Measurements from ENCODE around the gene DDIT4.
"Not testable (repeated sequence)": the region's sequence is repeated elsewhere in the genome, so short reads cannot be mapped to it uniquely, and the experiment has no call there.

Gene DDIT4

DNA sequence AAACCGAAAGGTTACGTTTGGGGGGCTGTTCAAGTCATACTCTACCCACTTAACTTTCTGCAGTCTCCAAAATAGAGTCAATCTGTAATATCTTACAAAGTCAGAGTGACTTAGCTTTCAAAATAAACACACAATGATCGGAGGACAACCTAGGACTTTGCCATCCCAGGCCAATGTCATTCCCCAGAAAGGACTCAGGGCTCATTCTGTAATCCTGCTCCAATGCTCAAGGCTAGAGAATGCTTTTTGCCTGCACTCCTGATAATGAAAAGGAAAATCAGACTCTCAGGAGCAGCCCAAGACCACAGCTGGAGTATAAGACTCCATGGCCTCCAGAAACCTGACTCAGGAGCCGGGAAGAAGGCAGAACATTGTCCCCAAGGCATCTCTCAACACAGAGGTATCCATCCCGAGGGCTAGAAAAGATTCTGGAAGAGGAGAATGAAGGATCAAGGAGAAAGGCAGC, 29.1 kb upstream of the DDIT4 start:
- H3K27ac ChIP-seq, result no peak overlapping the region
- H3K36me3 ChIP-seq, result no peaks in the 10 kb centered on the region
- H3K9me3 ChIP-seq, result no peaks in the 10 kb centered on the region
- no peaks in the 10 kb centered on the region for H3K27me3 ChIP-seq
- TF ChIP-seq, protein P1, sequence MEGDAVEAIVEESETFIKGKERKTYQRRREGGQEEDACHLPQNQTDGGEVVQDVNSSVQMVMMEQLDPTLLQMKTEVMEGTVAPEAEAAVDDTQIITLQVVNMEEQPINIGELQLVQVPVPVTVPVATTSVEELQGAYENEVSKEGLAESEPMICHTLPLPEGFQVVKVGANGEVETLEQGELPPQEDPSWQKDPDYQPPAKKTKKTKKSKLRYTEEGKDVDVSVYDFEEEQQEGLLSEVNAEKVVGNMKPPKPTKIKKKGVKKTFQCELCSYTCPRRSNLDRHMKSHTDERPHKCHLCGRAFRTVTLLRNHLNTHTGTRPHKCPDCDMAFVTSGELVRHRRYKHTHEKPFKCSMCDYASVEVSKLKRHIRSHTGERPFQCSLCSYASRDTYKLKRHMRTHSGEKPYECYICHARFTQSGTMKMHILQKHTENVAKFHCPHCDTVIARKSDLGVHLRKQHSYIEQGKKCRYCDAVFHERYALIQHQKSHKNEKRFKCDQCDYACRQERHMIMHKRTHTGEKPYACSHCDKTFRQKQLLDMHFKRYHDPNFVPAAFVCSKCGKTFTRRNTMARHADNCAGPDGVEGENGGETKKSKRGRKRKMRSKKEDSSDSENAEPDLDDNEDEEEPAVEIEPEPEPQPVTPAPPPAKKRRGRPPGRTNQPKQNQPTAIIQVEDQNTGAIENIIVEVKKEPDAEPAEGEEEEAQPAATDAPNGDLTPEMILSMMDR (IDR thresholded peaks at IDR 0.05), result no peak
- H3K4me3 ChIP-seq (ENCODE audit: low read depth in 1 of 2, low read length in 1 of 2), result no peak overlapping the region
- peaks cover 11 to 14% of the 10 kb centered on the region in 2 experiments for H3K4me1 ChIP-seq (ENCODE audit: control insufficient read depth in 1 of 2, insufficient read depth in 1 of 2, low read depth in 1 of 2, low read length in 1 of 2)

DNA sequence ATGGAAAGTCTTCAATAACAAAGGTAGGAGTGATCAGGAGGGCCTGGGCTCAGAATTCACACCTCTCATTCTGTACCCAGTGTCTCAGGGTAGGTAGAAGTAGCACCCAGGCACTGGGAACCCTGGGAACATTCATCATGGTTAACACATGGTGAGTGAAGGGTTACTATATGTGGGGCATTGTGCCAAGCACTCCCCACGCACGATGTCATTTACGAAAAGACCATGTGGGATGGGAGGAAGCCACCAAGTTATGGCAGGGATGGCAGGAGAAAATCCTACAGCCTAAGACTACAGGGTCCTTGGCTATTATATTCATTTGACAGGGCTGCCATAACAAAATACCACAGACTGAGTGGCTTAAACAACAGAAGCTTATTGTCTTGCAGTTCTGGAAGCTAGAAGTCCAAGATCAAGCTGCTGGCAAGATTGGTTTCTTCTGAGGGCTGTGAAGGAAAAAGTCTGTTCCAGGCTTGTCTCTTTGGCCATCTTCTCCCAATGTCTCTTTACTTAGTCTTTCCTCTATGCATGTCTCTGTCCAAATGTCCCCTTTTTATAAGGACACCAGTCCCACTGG, 27.7 kb upstream of the DDIT4 start:
- Histone ChIP-seq H3K27ac (no peak overlapping the region), H3K36me3 (no peaks in the 10 kb centered on the region), H3K4me1 (ENCODE audit: control insufficient read depth in 1 of 2, insufficient read depth in 1 of 2, low read depth in 1 of 2, low read length in 1 of 2) (peaks cover 11 to 14% of the 10 kb centered on the region in 2 experiments), H3K9me3 (no peaks in the 10 kb centered on the region), H3K4me3 (ENCODE audit: low read depth in 1 of 2, low read length in 1 of 2) (no peak overlapping the region), H3K27me3 (no peaks in the 10 kb centered on the region)
- TF ChIP-seq, protein P1 (IDR thresholded peaks at IDR 0.05), result no peak

DNA sequence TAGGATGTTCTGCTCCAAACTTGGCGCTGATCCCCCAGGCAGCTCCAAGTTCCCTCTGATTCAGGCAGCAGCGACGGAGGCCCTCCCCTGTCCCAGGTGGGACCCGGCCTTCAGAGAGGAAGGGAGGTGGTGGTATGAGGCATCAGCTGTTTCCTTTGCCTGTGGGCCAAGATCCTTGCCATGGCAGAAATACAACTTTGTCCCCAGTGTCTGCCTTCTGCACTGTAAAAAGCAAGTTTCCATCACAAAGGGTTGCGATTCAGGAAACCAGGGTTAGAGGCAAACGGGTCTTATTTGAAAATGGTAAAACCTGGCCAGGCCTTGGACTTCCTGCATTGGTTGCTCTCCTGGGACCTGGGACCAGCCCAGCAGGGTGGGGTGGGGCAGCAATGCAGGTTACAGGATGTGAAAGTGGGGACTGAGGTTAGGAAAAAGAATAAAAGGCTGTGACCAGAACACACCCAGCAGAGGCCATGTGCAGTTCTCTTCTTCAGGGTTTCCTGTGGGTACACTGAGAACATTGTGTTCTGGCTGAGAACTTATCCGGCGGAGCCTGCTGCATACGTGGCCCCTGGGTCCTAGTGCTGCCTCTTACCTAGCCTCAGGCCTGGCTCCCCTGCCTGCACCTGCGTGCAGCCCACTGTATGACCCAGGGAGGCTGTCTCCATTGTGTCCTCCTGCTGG, 25.1 kb upstream of the DDIT4 start:
- H3K4me3 ChIP-seq (ENCODE audit: low read depth in 1 of 2, low read length in 1 of 2), result no peak overlapping the region
- TF ChIP-seq, protein P1 (IDR thresholded peaks at IDR 0.05), result no peak
- H3K27me3 ChIP-seq, result no peaks in the 10 kb centered on the region
- H3K36me3 ChIP-seq, result no peaks in the 10 kb centered on the region
- no peak overlapping the region for H3K27ac ChIP-seq
- H3K9me3 ChIP-seq, result no peaks in the 10 kb centered on the region
- H3K4me1 ChIP-seq (ENCODE audit: control insufficient read depth in 1 of 2, insufficient read depth in 1 of 2, low read depth in 1 of 2, low read length in 1 of 2), result peaks cover 11 to 14% of the 10 kb centered on the region in 2 experiments

DNA sequence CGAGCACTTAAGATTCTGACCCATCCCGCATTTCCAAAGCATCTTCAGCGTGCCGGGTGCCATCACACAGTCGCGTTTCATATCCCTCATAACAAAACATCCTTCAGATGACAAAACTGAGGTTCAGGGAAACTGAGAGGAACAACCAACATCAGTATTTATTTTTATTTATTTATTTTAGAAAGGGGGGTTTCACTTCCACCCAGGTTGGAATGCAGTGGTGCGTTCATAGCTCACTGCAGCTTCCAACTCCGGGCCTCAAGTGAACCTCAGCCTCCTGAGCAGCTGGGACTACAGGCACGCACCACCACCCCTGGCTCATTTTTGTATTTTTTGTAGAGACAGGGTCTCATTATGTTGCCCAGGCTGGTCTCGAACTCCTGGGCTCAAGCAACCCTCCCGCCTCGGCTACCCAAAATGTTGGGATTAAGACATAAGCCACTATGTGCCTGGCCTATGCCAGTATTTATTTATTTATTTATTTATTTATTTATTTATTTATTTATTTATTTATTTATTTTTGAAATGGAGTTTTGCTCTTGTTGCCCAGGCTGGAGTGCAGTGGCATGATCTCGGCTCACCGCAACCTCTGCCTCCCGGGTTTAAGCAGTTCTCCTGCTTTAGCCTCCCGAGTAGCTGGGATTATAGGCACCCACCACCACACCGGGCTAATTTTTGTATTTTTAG, 24.4 kb upstream of the DDIT4 start:
- not testable (repeated sequence) for H3K36me3 ChIP-seq; H3K27ac ChIP-seq; H3K9me3 ChIP-seq; H3K27me3 ChIP-seq; H3K4me3 ChIP-seq (ENCODE audit: low read depth in 1 of 2, low read length in 1 of 2)
- H3K4me1 ChIP-seq (ENCODE audit: control insufficient read depth in 1 of 2, insufficient read depth in 1 of 2, low read depth in 1 of 2, low read length in 1 of 2), result peaks cover 11 to 14% of the 10 kb centered on the region in 2 experiments

DNA sequence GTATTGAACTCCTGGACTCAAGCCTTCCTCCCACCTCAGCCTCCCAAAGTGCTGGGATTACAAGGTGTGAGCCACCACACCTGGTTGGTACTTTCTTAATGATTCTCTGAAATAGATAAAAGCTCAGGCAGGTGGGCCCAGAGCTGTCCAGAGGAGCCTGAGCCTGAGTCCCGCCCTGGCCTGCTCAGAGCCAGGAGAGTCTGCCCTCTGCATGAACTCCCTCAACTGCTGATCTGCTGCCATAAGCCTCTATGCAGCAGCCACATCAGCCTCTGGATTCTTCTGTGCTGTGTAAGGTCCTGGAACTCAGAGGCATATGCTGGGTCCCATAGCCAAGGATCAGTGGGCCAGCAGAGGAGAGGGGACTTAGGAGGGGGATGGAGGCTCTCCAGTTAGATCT, 23.1 kb upstream of the DDIT4 start:
- no peak overlapping the region for H3K27ac ChIP-seq
- H3K4me1 ChIP-seq (ENCODE audit: control insufficient read depth in 1 of 2, insufficient read depth in 1 of 2, low read depth in 1 of 2, low read length in 1 of 2), result peaks cover 21 to 22% of the 10 kb centered on the region in 2 experiments
- TF ChIP-seq, protein P1 (IDR thresholded peaks at IDR 0.05), result no peak
- H3K9me3 ChIP-seq, result no peaks in the 10 kb centered on the region
- no peaks in the 10 kb centered on the region for H3K27me3 ChIP-seq
- no peaks in the 10 kb centered on the region for H3K36me3 ChIP-seq
- no peak overlapping the region for H3K4me3 ChIP-seq (ENCODE audit: low read depth in 1 of 2, low read length in 1 of 2)

DNA sequence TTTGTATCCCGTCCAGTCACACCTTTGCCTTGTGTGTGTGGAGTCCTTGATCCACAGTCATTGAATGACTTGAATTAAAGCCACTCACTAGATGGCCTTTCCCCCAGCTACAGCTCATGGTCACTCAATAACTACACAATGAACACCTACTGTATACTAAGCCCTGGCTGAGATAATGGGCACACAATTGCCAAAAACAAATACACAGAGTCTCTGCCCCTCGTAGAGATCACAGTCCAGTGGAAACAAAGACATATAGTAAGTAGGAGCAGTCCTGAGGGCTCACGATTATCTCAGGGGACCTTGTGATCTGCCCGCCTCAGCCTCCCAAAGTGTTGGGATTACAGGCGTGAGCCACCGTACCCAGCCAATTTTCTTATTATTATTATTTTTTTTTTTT, 22.1 kb upstream of the DDIT4 start:
- TF ChIP-seq, protein P1 (IDR thresholded peaks at IDR 0.05), result no peak
- Histone ChIP-seq H3K4me3 (ENCODE audit: low read depth in 1 of 2, low read length in 1 of 2) (no peak overlapping the region), H3K27ac (no peak overlapping the region), H3K27me3 (no peaks in the 10 kb centered on the region), H3K36me3 (no peaks in the 10 kb centered on the region), H3K4me1 (ENCODE audit: control insufficient read depth in 1 of 2, insufficient read depth in 1 of 2, low read depth in 1 of 2, low read length in 1 of 2) (peaks cover 21 to 22% of the 10 kb centered on the region in 2 experiments), H3K9me3 (no peaks in the 10 kb centered on the region)
